GM12878 (cell line): ENCODE results near the gene ABHD3. TPM values are rescaled to one million over a fixed set of nuclear protein-coding genes. Genes with fewer than 3 reads are reported as not detected.

ENCODE experiments used
- ASH2L ChIP-seq: fragments of 300-600, 200-600 bp; sonication (generic); IDR thresholded peaks from 2 replicates; pipeline ENCODE4 v1.6.1; 2017; ENCODE audit warnings: low read depth, mild to moderate bottlenecking, borderline replicate concordance
- ATF7 ChIP-seq: fragments of 450-650 bp; IDR thresholded peaks from 2 replicates; pipeline ENCODE4 v1.6.1; 2016; ENCODE audit warnings: low read depth, mild to moderate bottlenecking
- BRCA1 ChIP-seq: IDR thresholded peaks from 2 replicates; pipeline ENCODE4 v1.6.1; 2011; ENCODE audit warnings: low read depth, low read length, improper control_type of control experiment
- EED ChIP-seq: sonication (generic); IDR thresholded peaks from 2 replicates; pipeline ENCODE4 v1.6.1; 2016; ENCODE audit warnings: antibody characterized with exemption, low read depth
- FOXK2 ChIP-seq: fragments of 450-650 bp; IDR thresholded peaks from 2 replicates; pipeline ENCODE4 v1.6.1; 2017; ENCODE audit warnings: mild to moderate bottlenecking, moderate library complexity
- IKZF1 ChIP-seq: fragments of 450-650 bp; conservative IDR thresholded peaks from 2 replicates; pipeline ENCODE4 v1.6.1; 2017; ENCODE audit warnings: antibody characterized with exemption, mild to moderate bottlenecking
- KAT2A ChIP-seq: conservative IDR thresholded peaks from 2 replicates; pipeline ENCODE4 v1.6.1; 2011; ENCODE audit warnings: low read depth, low read length; ENCODE audit not compliant: control insufficient read depth
- KLF5 ChIP-seq: fragments of 450-650 bp; IDR thresholded peaks from 2 replicates; pipeline ENCODE4 v1.6.1; 2014; ENCODE audit warnings: mild to moderate bottlenecking; ENCODE audit not compliant: partially characterized antibody
- MTA3 ChIP-seq: IDR thresholded peaks from 2 replicates; pipeline ENCODE4 v1.6.1; 2012; ENCODE audit warnings: low read length, inconsistent platforms, borderline replicate concordance
- MXI1 ChIP-seq: fragments of 150-350 bp; IDR thresholded peaks from 2 replicates; pipeline ENCODE4 v1.6.1; 2011; ENCODE audit warnings: low read depth, mild to moderate bottlenecking, inconsistent platforms, low read length, improper control_type of control experiment
- MYB ChIP-seq: fragments of 150-350 bp; IDR thresholded peaks from 2 replicates; pipeline ENCODE4 v1.6.1; 2014; ENCODE audit warnings: mild to moderate bottlenecking, low read depth, low read length, borderline replicate concordance
- NFXL1 ChIP-seq: fragments of 450-650 bp; IDR thresholded peaks from 2 replicates; pipeline ENCODE4 v1.6.1; 2017; ENCODE audit warnings: antibody characterized with exemption, mild to moderate bottlenecking, borderline replicate concordance
- NRF1 ChIP-seq: conservative IDR thresholded peaks from 2 replicates; pipeline ENCODE4 v1.6.1; 2011; ENCODE audit warnings: mild to moderate bottlenecking, low read depth, low read length, improper control_type of control experiment
- POU2F2 ChIP-seq: IDR thresholded peaks from 3 replicates; pipeline ENCODE4 v1.6.1; 2011; ENCODE audit warnings: low read depth, mild to moderate bottlenecking, low read length, borderline replicate concordance
- SREBF2 ChIP-seq: IDR thresholded peaks from 2 replicates; pipeline ENCODE4 v1.6.1; 2012; ENCODE audit warnings: mild to moderate bottlenecking, low read length
- TAF1 ChIP-seq: IDR thresholded peaks from 2 replicates; pipeline ENCODE4 v1.6.1; 2011; ENCODE audit warnings: mild to moderate bottlenecking, low read depth, low read length, borderline replicate concordance
- TARDBP ChIP-seq: IDR thresholded peaks from 2 replicates; pipeline ENCODE4 v1.6.1; 2016; ENCODE audit warnings: borderline replicate concordance
- TCF12 ChIP-seq: IDR thresholded peaks from 2 replicates; pipeline ENCODE4 v1.6.1; 2011; ENCODE audit warnings: low read depth, mild to moderate bottlenecking, low read length
- YY1 ChIP-seq: IDR thresholded peaks from 2 replicates; pipeline ENCODE4 v1.6.1; 2011; ENCODE audit warnings: low read depth, mild to moderate bottlenecking, low read length
- ZNF24 ChIP-seq: fragments of 450-650 bp; IDR thresholded peaks from 2 replicates; pipeline ENCODE4 v1.6.1; 2017; ENCODE audit warnings: antibody characterized with exemption, mild to moderate bottlenecking
- polyA plus RNA-seq, 11 experiments: library from polyadenylated mRNA; depleted of rRNA in 4 of 11; unstranded in 6 of 11; stranded (reverse) in 5 of 11; fragments of >200 nt; fragmentation: Nextera tagmentation in 4 of 11; fragmentation: Illumina TruSeq in 1 of 11; extraction: Ambion mirVana in 4 of 11; extraction: Trizol in 1 of 11; gene quantifications; 1 replicate in 1 of 11; 2 replicates in 10 of 11; pipeline versions ENCODE4 v1.2.1 to v1.2.3, GENCODE V29; 2011 to 2016; ENCODE audit warnings: inconsistent platforms in 2 of 11, missing spikeins in 2 of 11, low read depth in 1 of 11
- total RNA-seq, 4 experiments: library from RNA; depleted of rRNA in 3 of 4; stranded (reverse); fragments of >200 nt in 3 of 4; fragmentation: Illumina TruSeq in 1 of 4; extraction: Trizol in 1 of 4; gene quantifications; 2 replicates each; pipeline versions ENCODE4 v1.2.1 to v1.2.3, GENCODE V29; 2013 to 2021
- TF ChIP-seq, protein P1 (sequence below): fragments of 450-650 bp; conservative IDR thresholded peaks from 2 replicates; pipeline ENCODE4 v1.6.1; 2017; ENCODE audit warnings: mild to moderate bottlenecking, moderate library complexity
- TF ChIP-seq, protein P2 (sequence below): fragments of 450-650 bp; IDR thresholded peaks from 2 replicates; pipeline ENCODE4 v1.6.1; 2016; ENCODE audit warnings: mild to moderate bottlenecking, moderate library complexity, borderline replicate concordance
- TF ChIP-seq, protein P3 (sequence below): IDR thresholded peaks from 2 replicates; pipeline ENCODE4 v1.6.1; 2012; ENCODE audit warnings: low read depth, low read length, improper control_type of control experiment
- TF ChIP-seq, protein P4 (sequence below): IDR thresholded peaks from 2 replicates; pipeline ENCODE4 v1.6.1; 2011; ENCODE audit warnings: low read depth, mild to moderate bottlenecking, low read length, moderate library complexity, borderline replicate concordance; ENCODE audit errors: extremely low read depth

The ABHD3 gene
- total and polyA plus RNA-seq, 10 of the 15 experiments (the other 5 are each of a cell fraction or from before 2014, with no cell fraction given): 4.9 to 49.8 (median 18.3) TPM

DNA sequence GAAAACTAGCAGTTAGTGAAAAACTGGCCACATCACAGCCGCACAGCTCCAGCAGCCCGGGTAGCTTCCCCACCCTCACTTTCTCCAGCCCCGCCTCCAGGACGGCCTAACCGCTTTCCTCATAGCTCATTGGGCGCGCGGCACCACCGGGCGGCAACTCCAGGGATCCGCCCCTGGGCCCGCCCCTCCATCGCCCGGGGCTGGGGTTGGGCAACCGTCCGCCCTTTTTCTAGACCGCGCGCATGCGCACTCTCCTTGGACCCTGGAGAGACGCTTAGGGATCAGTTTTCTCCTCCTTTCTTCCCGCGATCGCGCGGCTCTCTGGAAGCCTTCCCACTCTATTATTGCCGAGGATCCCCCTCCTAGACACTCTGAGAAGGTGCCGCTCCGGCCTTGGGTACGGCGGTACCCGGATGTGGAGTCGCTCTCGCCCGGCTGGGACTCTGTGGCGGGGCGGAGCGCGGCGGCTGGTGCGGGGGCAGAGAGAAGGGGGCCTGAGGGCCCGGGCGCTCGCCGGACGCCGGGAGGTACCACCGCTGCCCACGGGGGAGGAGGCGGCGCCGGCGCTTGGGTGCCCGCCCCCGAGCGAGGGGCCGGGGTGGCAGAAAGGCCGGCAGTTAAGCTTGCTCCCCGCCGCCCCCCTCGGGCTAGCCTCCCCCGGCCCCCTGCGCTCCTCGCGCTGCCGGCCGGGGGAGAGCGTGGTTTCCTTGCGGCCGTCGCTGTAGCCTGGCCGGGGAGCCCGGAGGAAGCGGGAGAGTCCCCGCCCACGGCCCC lies 36.2 kb upstream of the ABHD3 start, which contains the start of gene MIB1 (continued):
- TF ChIP-seq TARDBP (no peak), MYB (no peak), TCF12 (no peak), EED (peak; percentile 70), YY1 (no peak), KLF5 (no peak), ASH2L (peak; percentile 67; the same call in 1 of the 2 replicates), MTA3 (no peak), POU2F2 (no peak), NRF1 (peak; percentile 67), TAF1 (peak; percentile 35), KAT2A (no peak), BRCA1 (no peak), NFXL1 (no peak), ATF7 (no peak), FOXK2 (no peak), MXI1 (no peak), SREBF2 (no peak), ZNF24 (no peak), IKZF1 (peak; percentile 73)
- TF ChIP-seq, protein P1, sequence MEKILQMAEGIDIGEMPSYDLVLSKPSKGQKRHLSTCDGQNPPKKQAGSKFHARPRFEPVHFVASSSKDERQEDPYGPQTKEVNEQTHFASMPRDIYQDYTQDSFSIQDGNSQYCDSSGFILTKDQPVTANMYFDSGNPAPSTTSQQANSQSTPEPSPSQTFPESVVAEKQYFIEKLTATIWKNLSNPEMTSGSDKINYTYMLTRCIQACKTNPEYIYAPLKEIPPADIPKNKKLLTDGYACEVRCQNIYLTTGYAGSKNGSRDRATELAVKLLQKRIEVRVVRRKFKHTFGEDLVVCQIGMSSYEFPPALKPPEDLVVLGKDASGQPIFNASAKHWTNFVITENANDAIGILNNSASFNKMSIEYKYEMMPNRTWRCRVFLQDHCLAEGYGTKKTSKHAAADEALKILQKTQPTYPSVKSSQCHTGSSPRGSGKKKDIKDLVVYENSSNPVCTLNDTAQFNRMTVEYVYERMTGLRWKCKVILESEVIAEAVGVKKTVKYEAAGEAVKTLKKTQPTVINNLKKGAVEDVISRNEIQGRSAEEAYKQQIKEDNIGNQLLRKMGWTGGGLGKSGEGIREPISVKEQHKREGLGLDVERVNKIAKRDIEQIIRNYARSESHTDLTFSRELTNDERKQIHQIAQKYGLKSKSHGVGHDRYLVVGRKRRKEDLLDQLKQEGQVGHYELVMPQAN: peak; percentile 38
- TF ChIP-seq, protein P2, sequence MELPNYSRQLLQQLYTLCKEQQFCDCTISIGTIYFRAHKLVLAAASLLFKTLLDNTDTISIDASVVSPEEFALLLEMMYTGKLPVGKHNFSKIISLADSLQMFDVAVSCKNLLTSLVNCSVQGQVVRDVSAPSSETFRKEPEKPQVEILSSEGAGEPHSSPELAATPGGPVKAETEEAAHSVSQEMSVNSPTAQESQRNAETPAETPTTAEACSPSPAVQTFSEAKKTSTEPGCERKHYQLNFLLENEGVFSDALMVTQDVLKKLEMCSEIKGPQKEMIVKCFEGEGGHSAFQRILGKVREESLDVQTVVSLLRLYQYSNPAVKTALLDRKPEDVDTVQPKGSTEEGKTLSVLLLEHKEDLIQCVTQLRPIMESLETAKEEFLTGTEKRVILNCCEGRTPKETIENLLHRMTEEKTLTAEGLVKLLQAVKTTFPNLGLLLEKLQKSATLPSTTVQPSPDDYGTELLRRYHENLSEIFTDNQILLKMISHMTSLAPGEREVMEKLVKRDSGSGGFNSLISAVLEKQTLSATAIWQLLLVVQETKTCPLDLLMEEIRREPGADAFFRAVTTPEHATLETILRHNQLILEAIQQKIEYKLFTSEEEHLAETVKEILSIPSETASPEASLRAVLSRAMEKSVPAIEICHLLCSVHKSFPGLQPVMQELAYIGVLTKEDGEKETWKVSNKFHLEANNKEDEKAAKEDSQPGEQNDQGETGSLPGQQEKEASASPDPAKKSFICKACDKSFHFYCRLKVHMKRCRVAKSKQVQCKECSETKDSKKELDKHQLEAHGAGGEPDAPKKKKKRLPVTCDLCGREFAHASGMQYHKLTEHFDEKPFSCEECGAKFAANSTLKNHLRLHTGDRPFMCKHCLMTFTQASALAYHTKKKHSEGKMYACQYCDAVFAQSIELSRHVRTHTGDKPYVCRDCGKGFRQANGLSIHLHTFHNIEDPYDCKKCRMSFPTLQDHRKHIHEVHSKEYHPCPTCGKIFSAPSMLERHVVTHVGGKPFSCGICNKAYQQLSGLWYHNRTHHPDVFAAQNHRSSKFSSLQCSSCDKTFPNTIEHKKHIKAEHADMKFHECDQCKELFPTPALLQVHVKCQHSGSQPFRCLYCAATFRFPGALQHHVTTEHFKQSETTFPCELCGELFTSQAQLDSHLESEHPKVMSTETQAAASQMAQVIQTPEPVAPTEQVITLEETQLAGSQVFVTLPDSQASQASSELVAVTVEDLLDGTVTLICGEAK: no peak
- TF ChIP-seq, protein P3, sequence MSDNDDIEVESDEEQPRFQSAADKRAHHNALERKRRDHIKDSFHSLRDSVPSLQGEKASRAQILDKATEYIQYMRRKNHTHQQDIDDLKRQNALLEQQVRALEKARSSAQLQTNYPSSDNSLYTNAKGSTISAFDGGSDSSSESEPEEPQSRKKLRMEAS: 0 out of 2 replicates have a peak, but pooled peaks have one; percentile 5
- TF ChIP-seq, protein P4, sequence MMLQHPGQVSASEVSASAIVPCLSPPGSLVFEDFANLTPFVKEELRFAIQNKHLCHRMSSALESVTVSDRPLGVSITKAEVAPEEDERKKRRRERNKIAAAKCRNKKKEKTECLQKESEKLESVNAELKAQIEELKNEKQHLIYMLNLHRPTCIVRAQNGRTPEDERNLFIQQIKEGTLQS: no peak
